NCI-H146 (cell line): ENCODE measurements around the gene TOP2B.

Experiments used
- DNase-seq: peaks from one replicate; lab custom pipeline; 2025; lab: John Stamatoyannopoulos, UW

TOP2B gene

GRCh38 chr3:25581823-25582222, 82.9 kb downstream of the TOP2B start:
- no peak for DNase-seq

GRCh38 chr3:25581335-25581734, 83.4 kb downstream of the TOP2B start:
- DNase-seq: no peak

GRCh38 chr3:25580534-25580933, 84.2 kb downstream of the TOP2B start:
- no peak for DNase-seq

- no peak for DNase-seq
Measured at GRCh38 chr3:25578059-25578458, 86.6 kb downstream of the TOP2B start.

- DNase-seq: no peak
Measured at GRCh38 chr3:25576831-25577454, 87.8 kb downstream of the TOP2B start.

GRCh38 chr3:25576146-25576545, 88.6 kb downstream of the TOP2B start:
- DNase-seq: no peak

- no peak for DNase-seq
Measured at GRCh38 chr3:25575001-25575400, 89.7 kb downstream of the TOP2B start.

- DNase-seq: no peak
Measured at GRCh38 chr3:25574172-25574765, 90.4 kb downstream of the TOP2B start.

GRCh38 chr3:25573386-25574171, 91.1 kb downstream of the TOP2B start:
- DNase-seq: no peak

- DNase-seq: no peak
Measured at GRCh38 chr3:25572919-25573385, 91.8 kb downstream of the TOP2B start.

- DNase-seq: no peak
Measured at GRCh38 chr3:25572336-25572735, 92.4 kb downstream of the TOP2B start.

GRCh38 chr3:25571285-25571684, 93.4 kb downstream of the TOP2B start:
- DNase-seq: no peak

- DNase-seq: no peak
Measured at GRCh38 chr3:25568525-25569078, 96.1 kb downstream of the TOP2B start.

- no peak for DNase-seq
Measured at GRCh38 chr3:25567806-25568524, 96.7 kb downstream of the TOP2B start.

GRCh38 chr3:25567388-25567787, 97.3 kb downstream of the TOP2B start:
- DNase-seq: no peak

- no peak for DNase-seq
Measured at GRCh38 chr3:25566358-25566920, 98.3 kb downstream of the TOP2B start.

GRCh38 chr3:25565807-25566206, 98.9 kb downstream of the TOP2B start:
- DNase-seq: no peak

- no peak for DNase-seq
Measured at GRCh38 chr3:25564075-25564474, 100.6 kb downstream of the TOP2B start.

GRCh38 chr3:25563601-25564000, 101.1 kb downstream of the TOP2B start:
- DNase-seq: no peak

- no peak for DNase-seq
Measured at GRCh38 chr3:25558796-25559195, 105.9 kb downstream of the TOP2B start.

- no peak for DNase-seq
Measured at GRCh38 chr3:25558121-25558520, 106.6 kb downstream of the TOP2B start.

GRCh38 chr3:25557694-25558093, 107.0 kb downstream of the TOP2B start:
- DNase-seq: no peak
